GM06990 (cell line): Measurements from ENCODE around the gene RORB.

Source experiments
- DNase-seq: peaks from one replicate; pipeline ENCODE4 v3.0.0-alpha.2; 2011; ENCODE audit not compliant: insufficient read length; ENCODE audit errors: extremely low read depth
- H3K27me3 ChIP-seq: replicated peaks from 2 replicates; pipeline ENCODE4 v1.6.0; 2011; ENCODE audit warnings: low read length; ENCODE audit not compliant: control insufficient read depth, insufficient read depth
- H3K36me3 ChIP-seq: 2 replicates; pipeline ENCODE4 v1.5.1; 2011; ENCODE audit warnings: low read length; ENCODE audit not compliant: control insufficient read depth, insufficient read depth
- H3K4me3 ChIP-seq: replicated peaks from 2 replicates; pipeline ENCODE4 v1.5.1; 2011; ENCODE audit warnings: low read depth, mild to moderate bottlenecking, control low read depth, low read length
- CTCF ChIP-seq: IDR thresholded peaks from 2 replicates; pipeline ENCODE4 v1.5.1; 2011; ENCODE audit warnings: low read length, control low read depth, mild to moderate bottlenecking, inconsistent platforms; ENCODE audit not compliant: insufficient read depth, poor library complexity, severe bottlenecking

RORB gene

GRCh38 chr9:74598874-74599273, 101.7 kb downstream of the RORB start:
- DNase-seq, result no peak
- Histone ChIP-seq H3K36me3 (no peaks in the 10 kb centered on the region), H3K4me3 (no peak overlapping the region), H3K27me3 (no peaks in the 10 kb centered on the region)
- no peak for TF ChIP-seq CTCF

GRCh38 chr9:74609671-74610405, 112.7 kb downstream of the RORB start:
- Histone ChIP-seq H3K27me3 (no peaks in the 10 kb centered on the region; the same call in 1 of the 2 replicates), H3K4me3 (no peak overlapping the region), H3K36me3 (no peaks in the 10 kb centered on the region)
- no peak for DNase-seq
- no peak for TF ChIP-seq CTCF

- Histone ChIP-seq H3K27me3 (no peaks in the 10 kb centered on the region; the same call in 1 of the 2 replicates), H3K4me3 (no peak overlapping the region), H3K36me3 (no peaks in the 10 kb centered on the region)
- DNase-seq, result no peak
- TF ChIP-seq CTCF, result no peak
Observed at GRCh38 chr9:74610523-74611061, 113.5 kb downstream of the RORB start.

GRCh38 chr9:74630228-74630627, 133.1 kb downstream of the RORB start:
- Histone ChIP-seq H3K4me3 (no peak overlapping the region), H3K27me3 (no peaks in the 10 kb centered on the region), H3K36me3 (no peaks in the 10 kb centered on the region)
- TF ChIP-seq CTCF, result no peak
- no peak for DNase-seq

- no peak for DNase-seq
- no peaks in the 10 kb centered on the region for H3K27me3 ChIP-seq
- no peak for TF ChIP-seq CTCF
- H3K36me3 ChIP-seq, result no peaks in the 10 kb centered on the region
- H3K4me3 ChIP-seq, result no peak overlapping the region
Observed at GRCh38 chr9:74639112-74639511, 142.0 kb downstream of the RORB start.
